Measurements from ENCODE around the gene CLDN22.

The CLDN22 gene

DNA sequence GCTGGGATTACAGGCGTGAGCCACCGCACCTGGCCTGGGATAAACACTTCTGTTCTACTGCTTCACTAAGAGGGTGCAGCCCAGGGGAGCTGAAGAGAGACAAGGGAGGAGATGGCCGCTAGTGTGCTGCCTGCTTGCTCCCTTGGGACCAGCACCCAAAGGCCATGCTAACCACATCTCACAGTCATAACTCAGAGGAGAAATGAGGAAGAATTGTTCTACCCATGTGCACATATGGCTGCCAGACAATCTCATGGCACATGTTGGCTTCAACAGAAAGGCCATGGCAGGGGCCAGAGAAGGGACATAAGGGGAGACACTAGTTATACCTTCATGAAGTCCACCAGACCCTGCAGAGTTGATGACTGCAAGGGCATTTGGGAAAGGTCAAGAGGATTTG lies 22.4 kb downstream of the CLDN22 start:
- no peak for TF ChIP-seq EZH2 (IDR thresholded peaks at IDR 0.05; ENCODE audit: borderline replicate concordance, low read depth, low read length, severe bottlenecking)
- TF ChIP-seq, protein P1, sequence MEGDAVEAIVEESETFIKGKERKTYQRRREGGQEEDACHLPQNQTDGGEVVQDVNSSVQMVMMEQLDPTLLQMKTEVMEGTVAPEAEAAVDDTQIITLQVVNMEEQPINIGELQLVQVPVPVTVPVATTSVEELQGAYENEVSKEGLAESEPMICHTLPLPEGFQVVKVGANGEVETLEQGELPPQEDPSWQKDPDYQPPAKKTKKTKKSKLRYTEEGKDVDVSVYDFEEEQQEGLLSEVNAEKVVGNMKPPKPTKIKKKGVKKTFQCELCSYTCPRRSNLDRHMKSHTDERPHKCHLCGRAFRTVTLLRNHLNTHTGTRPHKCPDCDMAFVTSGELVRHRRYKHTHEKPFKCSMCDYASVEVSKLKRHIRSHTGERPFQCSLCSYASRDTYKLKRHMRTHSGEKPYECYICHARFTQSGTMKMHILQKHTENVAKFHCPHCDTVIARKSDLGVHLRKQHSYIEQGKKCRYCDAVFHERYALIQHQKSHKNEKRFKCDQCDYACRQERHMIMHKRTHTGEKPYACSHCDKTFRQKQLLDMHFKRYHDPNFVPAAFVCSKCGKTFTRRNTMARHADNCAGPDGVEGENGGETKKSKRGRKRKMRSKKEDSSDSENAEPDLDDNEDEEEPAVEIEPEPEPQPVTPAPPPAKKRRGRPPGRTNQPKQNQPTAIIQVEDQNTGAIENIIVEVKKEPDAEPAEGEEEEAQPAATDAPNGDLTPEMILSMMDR (IDR thresholded peaks at IDR 0.05; ENCODE audit: borderline replicate concordance, extremely low read depth, low read length, poor library complexity, severe bottlenecking), result no peak
- no peaks in the 10 kb centered on the region for H3K36me3 ChIP-seq (ENCODE audit: insufficient read depth, low read length)
- no peak overlapping the region for H3K4me2 ChIP-seq (ENCODE audit: insufficient read depth, low read length)
- H3K27ac ChIP-seq (ENCODE audit: low read length), result no peak overlapping the region
- H3K9ac ChIP-seq (ENCODE audit: low read depth, low read length), result no peak overlapping the region
- ATAC-seq (ENCODE audit: insufficient read depth, low read depth) (no peak), DNase-seq (no peak)
- no peaks in the 10 kb centered on the region for H3K4me1 ChIP-seq (ENCODE audit: insufficient read depth, low read length)
- H4K20me1 ChIP-seq (ENCODE audit: insufficient read depth, low read length), result no peaks in the 10 kb centered on the region
- no peaks in the 10 kb centered on the region for H3K9me3 ChIP-seq (ENCODE audit: insufficient read depth, low read length, severe bottlenecking)
- H3K79me2 ChIP-seq (ENCODE audit: insufficient read depth, low read length), result no peaks in the 10 kb centered on the region
- no peaks in the 10 kb centered on the region for H3K27me3 ChIP-seq (ENCODE audit: insufficient read depth, low read length, poor library complexity)
- no peak overlapping the region for H2AFZ ChIP-seq (ENCODE audit: low read depth, low read length)
- H3K4me3 ChIP-seq (ENCODE audit: low read depth in 1 of 2, low read length in 2 of 2), result no peak overlapping the region

DNA sequence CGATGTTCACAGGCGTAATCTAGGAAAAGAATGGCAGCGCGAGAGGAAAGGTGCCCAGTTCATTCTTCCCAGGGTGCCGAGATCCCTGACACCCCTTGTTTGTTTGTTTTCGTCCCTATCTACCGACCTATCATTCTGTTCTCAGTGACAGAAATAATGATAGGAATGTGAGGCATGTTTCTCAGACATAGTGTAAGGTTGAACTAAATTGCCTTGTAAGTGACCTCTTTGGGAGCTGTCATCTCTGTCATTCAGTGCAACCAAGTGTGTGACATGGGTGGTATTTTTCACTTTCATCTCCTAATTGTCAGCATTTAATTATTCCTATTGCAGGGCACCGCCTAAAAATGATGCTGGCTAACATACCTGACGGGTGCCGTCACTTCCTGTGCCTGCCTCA lies 24.4 kb downstream of the CLDN22 start:
- TF ChIP-seq EZH2 (IDR thresholded peaks at IDR 0.05; ENCODE audit: borderline replicate concordance, low read depth, low read length, severe bottlenecking), result no peak
- TF ChIP-seq, protein P1 (IDR thresholded peaks at IDR 0.05; ENCODE audit: borderline replicate concordance, extremely low read depth, low read length, poor library complexity, severe bottlenecking), result no peak
- Histone ChIP-seq H3K79me2 (ENCODE audit: insufficient read depth, low read length) (no peaks in the 10 kb centered on the region), H3K4me1 (ENCODE audit: insufficient read depth, low read length) (no peaks in the 10 kb centered on the region), H2AFZ (ENCODE audit: low read depth, low read length) (no peak overlapping the region), H3K9me3 (ENCODE audit: insufficient read depth, low read length, severe bottlenecking) (no peaks in the 10 kb centered on the region), H3K36me3 (ENCODE audit: insufficient read depth, low read length) (no peaks in the 10 kb centered on the region), H4K20me1 (ENCODE audit: insufficient read depth, low read length) (no peaks in the 10 kb centered on the region), H3K4me2 (ENCODE audit: insufficient read depth, low read length) (no peak overlapping the region), H3K27ac (ENCODE audit: low read length) (no peak overlapping the region), H3K4me3 (ENCODE audit: low read depth in 1 of 2, low read length in 2 of 2) (no peak overlapping the region), H3K9ac (ENCODE audit: low read depth, low read length) (no peak overlapping the region), H3K27me3 (ENCODE audit: insufficient read depth, low read length, poor library complexity) (no peaks in the 10 kb centered on the region)
- DNase-seq, result no peak
- no peak for ATAC-seq (ENCODE audit: insufficient read depth, low read depth)

DNA sequence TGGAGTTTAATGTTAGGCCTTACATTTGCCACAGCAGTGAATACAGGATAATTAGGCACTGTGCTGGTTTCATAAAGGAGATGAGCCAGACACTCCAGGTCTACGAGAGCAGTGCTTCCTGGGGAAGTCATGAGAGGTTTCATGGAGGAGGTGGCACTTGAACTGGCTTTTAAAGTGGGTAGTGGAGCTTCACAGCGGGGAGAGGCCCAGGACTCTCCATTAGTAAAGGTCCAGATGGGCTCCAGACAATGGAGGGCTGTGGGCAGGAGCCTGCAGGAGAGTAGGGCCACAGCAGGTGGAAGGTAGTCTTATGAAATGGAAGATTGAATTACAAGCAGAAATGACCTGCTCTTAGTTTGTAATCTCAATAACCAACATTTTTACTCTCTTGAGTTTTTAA lies 29.0 kb downstream of the CLDN22 start:
- H3K4me3 ChIP-seq (ENCODE audit: low read depth in 1 of 2, low read length in 2 of 2), result no peak overlapping the region
- H3K27ac ChIP-seq (ENCODE audit: low read length), result no peak overlapping the region
- H3K36me3 ChIP-seq (ENCODE audit: insufficient read depth, low read length), result no peaks in the 10 kb centered on the region
- H2AFZ ChIP-seq (ENCODE audit: low read depth, low read length), result no peak overlapping the region
- H3K27me3 ChIP-seq (ENCODE audit: insufficient read depth, low read length, poor library complexity), result no peaks in the 10 kb centered on the region
- no peaks in the 10 kb centered on the region for H3K9me3 ChIP-seq (ENCODE audit: insufficient read depth, low read length, severe bottlenecking)
- no peak overlapping the region for H3K4me2 ChIP-seq (ENCODE audit: insufficient read depth, low read length)
- H4K20me1 ChIP-seq (ENCODE audit: insufficient read depth, low read length), result no peaks in the 10 kb centered on the region
- no peaks in the 10 kb centered on the region for H3K4me1 ChIP-seq (ENCODE audit: insufficient read depth, low read length)
- no peaks in the 10 kb centered on the region for H3K79me2 ChIP-seq (ENCODE audit: insufficient read depth, low read length)
- ATAC-seq (ENCODE audit: insufficient read depth, low read depth), result no peak
- no peak overlapping the region for H3K9ac ChIP-seq (ENCODE audit: low read depth, low read length)
- no peak for DNase-seq
- TF ChIP-seq EZH2 (IDR thresholded peaks at IDR 0.05; ENCODE audit: borderline replicate concordance, low read depth, low read length, severe bottlenecking), result no peak
- TF ChIP-seq, protein P1 (IDR thresholded peaks at IDR 0.05; ENCODE audit: borderline replicate concordance, extremely low read depth, low read length, poor library complexity, severe bottlenecking), result no peak

DNA sequence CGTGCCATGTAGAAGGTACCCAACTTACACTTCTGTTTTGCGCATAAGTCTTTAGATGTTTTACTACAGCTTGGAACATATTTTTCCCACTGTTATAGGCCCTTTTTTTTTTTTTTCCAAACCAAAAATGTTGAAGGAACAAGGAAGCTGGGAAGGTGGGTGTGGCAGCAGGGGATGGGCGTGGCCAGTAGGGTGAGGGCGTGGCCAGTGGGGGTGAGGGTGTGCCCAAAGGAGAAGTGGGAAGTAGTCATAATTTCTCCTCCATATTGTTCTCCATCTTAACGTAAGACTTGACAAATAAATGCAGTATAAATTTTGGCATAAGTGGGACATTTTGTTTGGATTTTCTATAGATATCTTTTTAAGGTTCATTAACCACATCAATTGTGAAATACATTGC lies 30.4 kb downstream of the CLDN22 start:
- ATAC-seq (ENCODE audit: insufficient read depth, low read depth), result no peak
- no peaks in the 10 kb centered on the region for H3K4me1 ChIP-seq (ENCODE audit: insufficient read depth, low read length)
- no peak overlapping the region for H3K4me2 ChIP-seq (ENCODE audit: insufficient read depth, low read length)
- H3K9ac ChIP-seq (ENCODE audit: low read depth, low read length), result no peak overlapping the region
- H3K27ac ChIP-seq (ENCODE audit: low read length), result no peak overlapping the region
- H3K36me3 ChIP-seq (ENCODE audit: insufficient read depth, low read length), result no peaks in the 10 kb centered on the region
- H2AFZ ChIP-seq (ENCODE audit: low read depth, low read length), result no peak overlapping the region
- no peaks in the 10 kb centered on the region for H3K27me3 ChIP-seq (ENCODE audit: insufficient read depth, low read length, poor library complexity)
- H3K4me3 ChIP-seq (ENCODE audit: low read depth in 1 of 2, low read length in 2 of 2), result no peak overlapping the region
- DNase-seq, result peak; percentile 7
- H3K79me2 ChIP-seq (ENCODE audit: insufficient read depth, low read length), result no peaks in the 10 kb centered on the region
- no peaks in the 10 kb centered on the region for H4K20me1 ChIP-seq (ENCODE audit: insufficient read depth, low read length)
- H3K9me3 ChIP-seq (ENCODE audit: insufficient read depth, low read length, severe bottlenecking), result no peaks in the 10 kb centered on the region
- no peak for TF ChIP-seq EZH2 (IDR thresholded peaks at IDR 0.05; ENCODE audit: borderline replicate concordance, low read depth, low read length, severe bottlenecking)
- TF ChIP-seq, protein P1 (IDR thresholded peaks at IDR 0.05; ENCODE audit: borderline replicate concordance, extremely low read depth, low read length, poor library complexity, severe bottlenecking), result no peak

All from DND-41 (cell line).